K562 (cell line): ENCODE results near the gene SLCO3A1. TPM values are rescaled to one million over a fixed set of nuclear protein-coding genes. Genes with fewer than 3 reads are reported as not detected.

Experiments used
- ATAC-seq: fragments of 200-7000 bp; cut with Tn5 transposase; 3 replicates; pipeline ENCODE4 v1.9.1; 2020; ENCODE audit warnings: moderate library complexity
- BruUV-seq: library from RNA; stranded (reverse); fragments of 400-500 nt; replicated peaks from 2 replicates; lab custom pipeline; 2021; lab: Mats Ljungman, UMichigan
- CTCF ChIA-PET: fragments of 300-600 bp; formaldehyde crosslinking; extraction: SDS; loops from one replicate; lab custom pipeline; 2021; ENCODE audit warnings: low intra/inter-chr PET ratio; lab: Yijun Ruan, JAX
- POLR2A ChIA-PET: fragments of 300-600, 350-650 bp; sonication (Branson Sonifier 250); formaldehyde crosslinking; extraction: SDS; loops from one replicate; lab custom pipeline; 2021; ENCODE audit warnings: antibody characterized with exemption, inconsistent platforms; lab: Yijun Ruan, JAX
- DNase-seq, 4 experiments: peaks; one replicate each; pipeline versions ENCODE4 v3.0.0 to v3.0.0-alpha.2; 2011 to 2018; ENCODE audit warnings: low spot score in 3 of 4, mixed read lengths in 3 of 4; ENCODE audit errors: extremely low read depth in 1 of 4
- FAIRE-seq: peaks from 2 replicates; lab custom pipeline; 2011; peaks lifted over from hg19 to GRCh38; lab: Jason Lieb, UNC
- H2AFZ ChIP-seq: 2 replicates; pipeline ENCODE4 v1.6.0; 2011; ENCODE audit warnings: low read depth, low read length, control low read depth, inconsistent platforms
- H3K27ac ChIP-seq: fragments of 200-600 bp; 3 replicates; pipeline ENCODE4 v1.8.0; 2011; ENCODE audit warnings: low read depth, mild to moderate bottlenecking, control low read depth, inconsistent platforms, low read length, moderate library complexity, mixed read lengths; ENCODE audit errors: extremely low read depth
- H3K27me3 ChIP-seq, 2 experiments: fragments of 300-600 bp in 1 of 2; 2 replicates in 1 of 2; 3 replicates in 1 of 2; pipeline versions ENCODE4 v1.6.0 to v1.8.0; 2011; ENCODE audit warnings: inconsistent platforms in 2 of 2, low read length in 2 of 2, mild to moderate bottlenecking in 1 of 2, mixed read lengths in 1 of 2, moderate library complexity in 1 of 2; ENCODE audit not compliant: control insufficient read depth in 2 of 2, insufficient read depth in 2 of 2
- H3K36me3 ChIP-seq: fragments of 300-600 bp; 3 replicates; pipeline ENCODE4 v1.8.0; 2011; ENCODE audit warnings: mild to moderate bottlenecking, low read length, inconsistent platforms; ENCODE audit not compliant: control insufficient read depth, insufficient read depth
- H3K4me1 ChIP-seq, 2 experiments: fragments of 200-600 bp in 1 of 2; replicated peaks in 1 of 2; 2 replicates in 1 of 2; 3 replicates in 1 of 2; pipeline versions ENCODE4 v1.5.1 to v1.8.0; 2011; ENCODE audit warnings: inconsistent platforms in 2 of 2, low read length in 2 of 2, mild to moderate bottlenecking in 1 of 2, mixed read lengths in 1 of 2, moderate library complexity in 1 of 2; ENCODE audit not compliant: control insufficient read depth in 2 of 2, insufficient read depth in 2 of 2
- H3K4me2 ChIP-seq: 2 replicates; pipeline ENCODE4 v1.6.1; 2011; ENCODE audit warnings: low read length, control low read depth, inconsistent platforms, mixed read lengths; ENCODE audit not compliant: insufficient read depth
- H3K4me3 ChIP-seq: fragments of 200-600 bp; sonication (generic), shearing (Covaris generic); 2 replicates; pipeline ENCODE4 v1.5.1; 2016; ENCODE audit warnings: control low read depth, inconsistent platforms
- H3K79me2 ChIP-seq: fragments of 200-600 bp; 3 replicates; pipeline ENCODE4 v1.8.0; 2011; ENCODE audit warnings: low read length, inconsistent platforms; ENCODE audit not compliant: control insufficient read depth, insufficient read depth
- H3K9ac ChIP-seq, 2 experiments: 2 replicates each; pipeline versions ENCODE4 v1.6.0 to v1.6.1; 2011; ENCODE audit warnings: low read depth in 2 of 2, low read length in 2 of 2, control low read depth in 1 of 2, inconsistent platforms in 1 of 2, mild to moderate bottlenecking in 1 of 2, mixed read lengths in 1 of 2; ENCODE audit not compliant: insufficient read depth in 1 of 2
- H3K9me1 ChIP-seq: one replicate; pipeline ENCODE4 v1.6.0; 2011; ENCODE audit warnings: inconsistent platforms, mild to moderate bottlenecking, low read length, moderate library complexity; ENCODE audit not compliant: control insufficient read depth, insufficient read depth
- H3K9me3 ChIP-seq: replicated peaks from 2 replicates; pipeline ENCODE4 v1.5.1; 2011; ENCODE audit warnings: low read depth, low read length, inconsistent platforms; ENCODE audit not compliant: control insufficient read depth, insufficient read depth
- H4K20me1 ChIP-seq: replicated peaks from 2 replicates; pipeline ENCODE4 v1.6.1; 2011; ENCODE audit warnings: low read length, inconsistent platforms, mixed read lengths; ENCODE audit not compliant: control insufficient read depth, insufficient read depth
- ARID1B ChIP-seq: fragments of 450-650 bp; IDR thresholded peaks from 2 replicates; pipeline ENCODE4 v1.6.1; 2016; ENCODE audit warnings: antibody characterized with exemption, mild to moderate bottlenecking, inconsistent platforms
- ELK1 ChIP-seq: sonication (generic); formaldehyde crosslinking; IDR thresholded peaks from 2 replicates; pipeline ENCODE4 v1.8.1; 2022; ENCODE audit warnings: missing genetic modification reagents
- FOXP1 ChIP-seq: sonication (generic); formaldehyde crosslinking; IDR thresholded peaks from 2 replicates; pipeline ENCODE4 v1.8.0; 2022; ENCODE audit warnings: mild to moderate bottlenecking, missing genetic modification reagents
- HMGN3 ChIP-seq: IDR thresholded peaks from 2 replicates; pipeline ENCODE4 v1.6.1; 2011; ENCODE audit warnings: borderline replicate concordance, low read depth, mild to moderate bottlenecking, mixed read lengths, low read length; ENCODE audit not compliant: insufficient read length; ENCODE audit errors: extremely low read depth
- LCOR ChIP-seq: sonication (generic); formaldehyde crosslinking; IDR thresholded peaks from 2 replicates; pipeline ENCODE4 v1.8.0; 2022; ENCODE audit warnings: mild to moderate bottlenecking, missing genetic modification reagents
- SMAD4 ChIP-seq: fragments of 250-450 bp; sonication (Bioruptor Pico); conservative IDR thresholded peaks from 2 replicates; pipeline ENCODE4 v1.8.0; 2021; ENCODE audit warnings: inconsistent platforms, mild to moderate bottlenecking, moderate library complexity
- TAF1 ChIP-seq: IDR thresholded peaks from 2 replicates; pipeline ENCODE4 v1.6.1; 2011; ENCODE audit warnings: mild to moderate bottlenecking, low read length, moderate library complexity; ENCODE audit not compliant: insufficient read depth, control insufficient read depth, severe bottlenecking; ENCODE audit errors: extremely low read depth
- ZNF212 ChIP-seq: fragments of 450-650 bp; formaldehyde crosslinking; IDR thresholded peaks from 2 replicates; pipeline ENCODE4 v1.4.0; 2020; ENCODE audit warnings: mild to moderate bottlenecking
- ZNF318 ChIP-seq, 2 experiments: fragments of 450-650 bp; IDR thresholded peaks; 2 replicates each; pipeline ENCODE4 v1.6.1; 2016; ENCODE audit warnings: mild to moderate bottlenecking in 2 of 2, borderline replicate concordance in 1 of 2, low read depth in 1 of 2, moderate library complexity in 1 of 2
- WGBS: fragments of 100-300 bp; shearing (Covaris generic); methylation state at CpG from one replicate; pipeline ENCODE4 v1.1.6; 2016; ENCODE audit warnings: low coverage, mixed read lengths; ENCODE audit not compliant: insufficient coverage; ENCODE audit errors: missing lambda C conversion rate; 5-methylcytosine and 5-hydroxymethylcytosine counted together
- in situ Hi-C: fragments of 300-500 bp; cut with MboI; formaldehyde crosslinking; loops from 4 replicates; pipeline ENCODE4 v1.15.0; 2018; ENCODE audit warnings: inconsistent platforms, mixed read lengths
- intact Hi-C: fragments of 100-400 bp; cut with micrococcal nuclease; formaldehyde crosslinking; loops from 2 replicates; pipeline ENCODE4 v1.14.2; 2022
- polyA plus RNA-seq, 8 experiments: library from polyadenylated mRNA; depleted of rRNA in 4 of 8; stranded (reverse) in 5 of 8; unstranded in 3 of 8; fragments of >200 nt; fragmentation: Nextera tagmentation in 2 of 8; fragmentation: Illumina TruSeq in 1 of 8; extraction: Ambion mirVana in 2 of 8; extraction: Trizol in 1 of 8; gene quantifications; 2 replicates each; pipeline versions ENCODE4 v1.2.1 to v1.2.3, GENCODE V29; 2011 to 2014; ENCODE audit warnings: inconsistent platforms in 1 of 8, missing spikeins in 1 of 8
- total RNA-seq, 7 experiments: library from RNA; depleted of rRNA in 6 of 7; stranded (reverse); fragments of >200 nt in 6 of 7; fragmentation: Illumina TruSeq in 2 of 7; extraction: Trizol in 2 of 7; gene quantifications; 2 replicates each; pipeline versions ENCODE4 v1.2.1 to v1.2.3, GENCODE V29; 2011 to 2021; ENCODE audit warnings: low replicate concordance in 1 of 7

Gene SLCO3A1
- total and polyA plus RNA-seq, 9 of the 15 experiments (the other 6 are each of a cell fraction or from before 2014, with no cell fraction given): 0.01 to 0.84 (median 0.06) TPM; not detected in 3

GRCh38 chr15:92082006-92082843 is 228.7 kb downstream of the SLCO3A1 start (continued):
- TF ChIP-seq HMGN3: no peak

GRCh38 chr15:92083190-92083589 is 229.7 kb downstream of the SLCO3A1 start:
- Histone ChIP-seq H3K79me2 (no peaks in the 10 kb centered on the region), H3K4me2 (no peak overlapping the region), H3K9me3 (no peaks in the 10 kb centered on the region), H3K9ac (no peak overlapping the region), H4K20me1 (no peaks in the 10 kb centered on the region), H3K27me3 (peaks cover 0 to 18% of the 10 kb centered on the region in 2 experiments; a peak in 3 of 5 replicates), H3K4me3 (no peak overlapping the region), H3K9me1 (no peaks in the 10 kb centered on the region), H3K36me3 (no peaks in the 10 kb centered on the region), H3K4me1 (no peaks in the 10 kb centered on the region), H3K27ac (no peak overlapping the region), H2AFZ (no peak overlapping the region)
- intact Hi-C loops (loop anchor here (2.0 kb wide), 1 partner anchor 780 kb away; no protein-coding TSS in a partner anchor), in situ Hi-C loops (loop anchor here (5.0 kb wide), 1 partner anchor 781 kb away; no protein-coding TSS in a partner anchor)
- BruUV-seq: no TSS peak
- ATAC-seq: no peak
- WGBS: 0% methylated on average over 4 of the region's 4 CpGs
- no peak for FAIRE-seq
- DNase-seq: no peak
- POLR2A ChIA-PET: no interaction called here
- CTCF ChIA-PET: no interaction called here
- TF ChIP-seq ZNF318 (IDR thresholded peaks at IDR 0.05; ENCODE audit: borderline replicate concordance in 1 of 2, low read depth in 1 of 2) (no peak), SMAD4 (CRISPR knock-in tag) (no peak), ARID1B (no peak), TAF1 (no peak), LCOR (CRISPR knock-in tag) (no peak), FOXP1 (CRISPR knock-in tag) (no peak), ELK1 (CRISPR knock-in tag) (no peak), ZNF212 (no peak)
